NT2/D1 (cell line): Measurements from ENCODE around the gene RBBP8NL.
A peak's percentile ranks its signal among the peaks of the same experiment; 100 is the strongest.

Experiments used
- DNase-seq: peaks from one replicate; pipeline ENCODE4 v3.0.0-alpha.2; 2011; ENCODE audit warnings: low read depth, low spot score
- H3K27me3 ChIP-seq: 2 replicates; pipeline ENCODE4 v1.6.0; 2011; ENCODE audit warnings: mild to moderate bottlenecking; ENCODE audit not compliant: insufficient read length, insufficient read depth
- H3K36me3 ChIP-seq: 2 replicates; pipeline ENCODE4 v1.6.1; 2011; ENCODE audit warnings: mild to moderate bottlenecking, low read length, mixed read lengths; ENCODE audit not compliant: insufficient read depth, insufficient read length
- H3K4me1 ChIP-seq: 2 replicates; pipeline ENCODE4 v1.5.1; 2011; ENCODE audit not compliant: insufficient read depth, insufficient read length
- H3K4me3 ChIP-seq: 2 replicates; pipeline ENCODE4 v1.5.1; 2011; ENCODE audit warnings: low read depth; ENCODE audit not compliant: insufficient read length
- H3K9ac ChIP-seq: 2 replicates; pipeline ENCODE4 v1.6.0; 2011; ENCODE audit warnings: low read depth; ENCODE audit not compliant: insufficient read length
- H3K9me3 ChIP-seq: 2 replicates; pipeline ENCODE4 v1.5.1; 2011; ENCODE audit warnings: mild to moderate bottlenecking, low read length; ENCODE audit not compliant: insufficient read depth
- SUZ12 ChIP-seq: IDR thresholded peaks from 2 replicates; pipeline ENCODE4 v1.6.1; 2011; ENCODE audit not compliant: insufficient read length, insufficient read depth; ENCODE audit errors: extremely low read depth
- YY1 ChIP-seq: IDR thresholded peaks from 2 replicates; pipeline ENCODE4 v1.6.1; 2011; ENCODE audit not compliant: insufficient read length, insufficient read depth
- ZNF274 ChIP-seq: IDR thresholded peaks from 2 replicates; pipeline ENCODE4 v1.6.1; 2011; ENCODE audit warnings: mild to moderate bottlenecking, low read depth, low read length

RBBP8NL gene

DNA sequence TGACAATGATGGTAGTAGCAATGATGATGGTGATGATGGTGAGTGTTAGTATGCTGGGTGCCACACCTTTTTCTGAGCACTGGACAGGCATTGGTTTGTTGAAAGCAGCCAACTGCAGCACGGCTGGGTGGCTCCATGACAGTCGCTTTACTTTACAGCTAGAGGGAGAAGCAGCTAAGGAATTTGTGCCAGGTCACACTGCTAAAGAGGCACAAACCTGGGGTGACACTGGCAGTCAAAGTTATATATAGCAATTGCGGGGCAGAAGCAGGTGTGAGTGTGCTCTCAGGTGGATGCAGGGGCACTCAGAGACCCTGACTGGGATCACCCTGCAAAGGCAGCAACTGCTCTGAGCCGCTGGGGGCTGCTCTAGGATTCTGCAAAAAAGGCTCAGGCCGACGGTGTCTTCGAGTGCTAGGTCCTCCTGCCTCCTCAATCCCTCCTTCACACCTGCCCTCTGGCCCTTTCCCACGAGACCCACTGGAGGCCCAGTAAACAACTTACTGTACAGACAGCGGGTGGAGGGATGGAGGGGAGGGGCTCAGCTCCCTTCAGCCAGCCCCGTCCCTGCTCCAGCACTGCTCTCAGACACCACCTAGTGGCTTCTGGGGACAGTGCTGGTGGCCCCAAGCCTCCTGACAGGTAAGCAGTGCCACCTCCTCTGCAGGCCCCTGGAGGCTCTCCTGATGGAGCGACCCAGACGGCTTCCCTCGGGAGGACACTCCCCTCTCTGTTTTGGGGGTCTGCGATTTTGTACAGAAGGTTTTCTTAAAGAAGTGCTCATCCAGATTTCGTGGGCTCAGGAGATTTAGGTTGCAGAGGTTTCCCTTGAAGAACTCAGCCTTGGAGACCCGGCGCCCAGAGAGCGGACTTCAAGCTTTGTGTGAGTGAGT is 44.8 kb downstream of the RBBP8NL start:
- Histone ChIP-seq H3K27me3 (no peaks in the 10 kb centered on the region), H3K9ac (no peak overlapping the region), H3K4me3 (no peak overlapping the region), H3K4me1 (peaks cover 23% of the 10 kb centered on the region), H3K36me3 (peaks cover 35% of the 10 kb centered on the region), H3K9me3 (no peaks in the 10 kb centered on the region)
- TF ChIP-seq SUZ12 (no peak), YY1 (no peak), ZNF274 (no peak)
- peak; percentile 87 for DNase-seq

DNA sequence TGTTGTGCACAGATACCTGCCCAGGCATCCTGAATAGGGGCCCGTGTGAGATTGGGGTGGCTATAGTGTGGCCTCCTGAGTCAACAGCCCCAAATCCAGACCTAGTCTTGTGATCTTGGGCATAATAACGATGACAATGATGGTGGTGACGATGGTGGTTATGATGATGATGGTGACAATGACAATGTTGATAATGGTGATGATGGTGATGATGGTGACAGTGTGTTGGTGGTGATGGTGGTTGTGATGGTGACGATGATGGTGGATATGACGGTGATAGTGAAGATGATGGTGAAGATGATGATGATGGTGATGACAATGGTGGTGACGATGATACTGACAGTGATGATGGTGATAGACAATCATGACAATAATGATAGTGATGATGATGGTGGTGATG is 45.5 kb downstream of the RBBP8NL start:
- Histone ChIP-seq H3K36me3 (peaks cover 35% of the 10 kb centered on the region), H3K4me1 (peaks cover 23% of the 10 kb centered on the region), H3K9me3 (no peaks in the 10 kb centered on the region), H3K4me3 (no peak overlapping the region), H3K9ac (no peak overlapping the region), H3K27me3 (no peaks in the 10 kb centered on the region)
- no peak for DNase-seq
- no peak for TF ChIP-seq SUZ12
- TF ChIP-seq ZNF274 = no peak
- TF ChIP-seq YY1 = no peak

DNA sequence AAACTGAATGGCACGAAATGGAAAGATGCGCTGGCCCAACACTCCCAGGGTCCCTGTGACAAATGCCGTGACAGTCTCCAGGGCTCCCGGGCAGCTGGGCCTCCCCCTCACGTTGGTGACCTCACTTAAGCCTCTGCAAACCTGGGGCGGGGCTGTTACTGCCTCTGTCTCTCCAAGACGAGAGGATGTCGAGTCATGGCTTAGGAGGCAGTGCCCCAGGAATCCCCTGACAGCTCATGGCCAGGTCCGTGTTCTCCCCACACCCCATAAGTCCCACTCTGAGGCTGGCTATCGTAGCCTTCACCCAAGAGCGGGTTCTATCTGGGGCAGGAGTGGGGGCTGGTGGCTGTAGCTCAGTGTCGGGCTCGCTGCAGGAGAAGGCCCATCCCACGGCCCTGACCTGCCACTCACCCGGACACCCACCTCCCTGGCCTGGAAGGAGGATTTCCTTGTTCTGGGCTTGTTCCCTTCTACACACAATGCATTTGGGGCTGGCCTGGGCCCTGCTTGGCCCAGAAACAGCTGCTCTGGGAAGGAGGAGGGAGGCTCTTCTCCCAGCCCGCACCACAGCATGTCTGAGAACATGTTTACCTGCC is 46.0 kb downstream of the RBBP8NL start:
- no peak for DNase-seq
- TF ChIP-seq SUZ12 = no peak
- no peak for TF ChIP-seq YY1
- no peak for TF ChIP-seq ZNF274
- H3K9me3 ChIP-seq = no peaks in the 10 kb centered on the region
- H3K4me3 ChIP-seq = no peak overlapping the region
- H3K27me3 ChIP-seq = no peaks in the 10 kb centered on the region
- peaks cover 25% of the 10 kb centered on the region for H3K4me1 ChIP-seq
- H3K36me3 ChIP-seq = peaks cover 35% of the 10 kb centered on the region
- H3K9ac ChIP-seq = no peak overlapping the region

DNA sequence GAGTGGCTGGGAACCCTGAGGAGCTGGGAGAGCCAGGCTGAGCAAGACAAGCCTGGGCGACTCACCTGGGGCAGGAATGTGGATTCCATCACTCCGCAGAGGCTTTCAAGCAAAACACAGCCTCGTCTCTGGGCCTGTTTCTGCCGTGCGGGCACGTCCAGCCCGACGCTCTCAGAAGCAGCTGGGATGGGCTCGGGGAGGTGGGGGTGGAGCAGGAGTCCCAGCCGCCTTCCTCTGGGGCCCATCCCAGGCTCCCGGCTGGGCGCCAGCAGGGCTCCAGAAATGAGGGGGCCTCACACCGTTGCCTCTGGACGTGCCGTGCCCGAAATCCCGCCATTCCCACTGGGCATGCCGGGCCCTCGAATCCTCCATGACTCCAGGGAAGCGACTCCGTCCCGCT is 49.1 kb downstream of the RBBP8NL start:
- Histone ChIP-seq H3K9ac (peak overlapping the region; percentile 21), H3K36me3 (peaks cover 23% of the 10 kb centered on the region), H3K27me3 (no peaks in the 10 kb centered on the region), H3K4me1 (peaks cover 38% of the 10 kb centered on the region), H3K9me3 (no peaks in the 10 kb centered on the region; the same call in 1 of the 2 replicates), H3K4me3 (no peak overlapping the region)
- no peak for DNase-seq
- TF ChIP-seq YY1 (no peak), SUZ12 (no peak), ZNF274 (no peak)

DNA sequence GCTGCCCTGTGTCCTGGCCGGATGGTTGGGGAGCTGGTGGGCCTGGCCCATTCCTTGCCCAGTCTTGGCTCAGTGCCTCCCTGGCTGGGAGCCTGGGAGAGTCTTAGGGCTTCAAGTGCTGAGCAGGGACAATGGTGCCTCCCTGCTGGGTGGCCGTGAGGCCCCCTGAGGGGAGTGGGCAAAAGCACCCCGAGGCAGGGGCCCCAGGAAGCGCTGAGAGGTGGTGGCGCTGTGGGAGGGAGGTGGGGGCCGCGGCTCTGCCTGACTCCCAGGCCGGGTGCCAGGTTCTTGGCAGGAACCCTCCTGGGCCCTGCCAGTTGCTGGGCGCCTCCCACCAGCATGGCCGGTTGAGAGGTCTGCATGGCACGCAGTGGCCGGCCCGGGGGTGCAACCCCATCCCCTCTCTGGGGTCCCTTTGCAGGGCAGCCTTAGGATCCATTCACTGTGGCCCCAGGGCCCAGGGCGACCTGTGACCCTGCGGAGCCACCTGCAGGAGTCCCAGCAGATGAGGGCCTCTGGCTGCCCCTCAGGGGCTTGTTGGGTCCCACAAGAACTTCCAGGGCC is 49.6 kb downstream of the RBBP8NL start:
- Histone ChIP-seq H3K9ac (peak overlapping the region; percentile 36), H3K4me1 (peaks cover 38% of the 10 kb centered on the region), H3K9me3 (no peaks in the 10 kb centered on the region; the same call in 1 of the 2 replicates), H3K27me3 (no peaks in the 10 kb centered on the region), H3K36me3 (peaks cover 19% of the 10 kb centered on the region), H3K4me3 (no peak overlapping the region)
- no peak for TF ChIP-seq ZNF274
- no peak for TF ChIP-seq YY1
- TF ChIP-seq SUZ12 = no peak
- DNase-seq = no peak

DNA sequence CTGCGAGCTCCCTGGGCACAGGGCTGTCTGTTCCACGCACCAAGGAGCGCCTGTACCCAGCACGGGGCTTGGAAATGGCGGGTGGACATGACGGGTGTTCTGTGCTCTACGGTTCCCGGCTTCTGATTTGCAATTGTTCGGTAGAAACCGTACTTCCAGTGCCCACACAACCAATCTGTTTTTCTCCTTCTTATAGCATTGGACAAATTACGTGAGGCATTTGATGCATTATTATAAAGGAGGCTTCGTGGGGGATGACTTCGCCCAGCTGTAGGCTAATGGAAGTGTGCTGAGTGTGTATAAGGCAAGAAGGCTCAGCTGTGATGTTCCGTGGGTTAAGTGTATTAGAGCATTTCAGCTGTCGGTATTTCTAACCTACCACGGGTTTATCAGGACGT is 50.3 kb downstream of the RBBP8NL start:
- H3K4me3 ChIP-seq = no peak overlapping the region
- TF ChIP-seq SUZ12 = no peak
- no peak for TF ChIP-seq ZNF274
- TF ChIP-seq YY1 = no peak
- H3K9me3 ChIP-seq = no peaks in the 10 kb centered on the region; the same call in 1 of the 2 replicates
- no peak for DNase-seq
- peak overlapping the region; percentile 34 for H3K9ac ChIP-seq
- H3K36me3 ChIP-seq = peaks cover 13% of the 10 kb centered on the region
- H3K27me3 ChIP-seq = no peaks in the 10 kb centered on the region
- peaks cover 35% of the 10 kb centered on the region for H3K4me1 ChIP-seq
